HFF-Myc (cell line): ENCODE results near the gene CDYL2.

Experiments used
- DNase-seq: peaks from one replicate; pipeline ENCODE4 v3.0.0-alpha.2; 2011; ENCODE audit warnings: low read depth; ENCODE audit errors: extremely low read depth
- H3K4me3 ChIP-seq: replicated peaks from 2 replicates; pipeline ENCODE4 v1.5.1; 2011; ENCODE audit warnings: low read depth, mild to moderate bottlenecking, control low read depth, low read length
- TF ChIP-seq, protein P1 (sequence below): IDR thresholded peaks from 2 replicates; pipeline ENCODE4 v1.5.1; 2012; ENCODE audit warnings: mild to moderate bottlenecking, low read depth, low read length, control low read depth; ENCODE audit errors: missing control alignments

Gene CDYL2

DNA sequence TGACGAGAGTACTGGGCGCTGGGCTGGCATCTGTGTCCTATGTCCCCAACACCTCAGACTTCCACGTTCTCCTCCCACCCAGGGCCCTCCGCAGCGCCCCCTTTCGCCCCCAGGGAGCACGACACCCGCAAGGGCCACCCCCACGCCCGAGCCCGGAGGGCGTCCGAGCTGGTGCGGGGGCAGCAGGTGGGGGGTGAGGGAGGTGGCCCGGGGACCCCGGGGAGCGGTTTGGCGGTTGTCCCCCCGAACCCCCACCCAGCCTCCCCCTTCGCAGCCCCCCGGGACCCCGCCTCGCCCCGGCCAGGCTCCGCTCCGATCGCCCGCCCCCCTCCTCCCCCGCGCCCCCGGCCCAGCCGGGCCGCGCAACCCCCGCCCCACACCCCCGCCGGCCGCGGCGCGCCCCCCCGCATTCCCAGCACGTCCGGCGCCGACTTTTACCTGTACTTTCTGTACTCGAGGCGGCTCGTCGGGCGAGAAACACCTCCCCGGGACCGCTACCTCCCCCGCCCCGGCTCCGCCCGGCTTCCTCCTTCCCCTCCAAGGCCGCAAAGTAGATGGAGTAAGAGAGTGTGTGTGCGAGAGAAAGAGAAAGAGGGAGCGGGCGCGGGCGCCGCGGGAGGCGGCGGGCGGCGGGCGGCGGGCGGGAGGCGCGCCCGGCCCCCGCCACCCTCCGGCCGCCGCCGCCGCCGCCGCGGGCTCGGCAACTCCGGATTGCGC, 901 bp downstream of the CDYL2 start:
- DNase-seq = no peak
- H3K4me3 ChIP-seq = peak overlapping the region; percentile 47
- TF ChIP-seq, protein P1, sequence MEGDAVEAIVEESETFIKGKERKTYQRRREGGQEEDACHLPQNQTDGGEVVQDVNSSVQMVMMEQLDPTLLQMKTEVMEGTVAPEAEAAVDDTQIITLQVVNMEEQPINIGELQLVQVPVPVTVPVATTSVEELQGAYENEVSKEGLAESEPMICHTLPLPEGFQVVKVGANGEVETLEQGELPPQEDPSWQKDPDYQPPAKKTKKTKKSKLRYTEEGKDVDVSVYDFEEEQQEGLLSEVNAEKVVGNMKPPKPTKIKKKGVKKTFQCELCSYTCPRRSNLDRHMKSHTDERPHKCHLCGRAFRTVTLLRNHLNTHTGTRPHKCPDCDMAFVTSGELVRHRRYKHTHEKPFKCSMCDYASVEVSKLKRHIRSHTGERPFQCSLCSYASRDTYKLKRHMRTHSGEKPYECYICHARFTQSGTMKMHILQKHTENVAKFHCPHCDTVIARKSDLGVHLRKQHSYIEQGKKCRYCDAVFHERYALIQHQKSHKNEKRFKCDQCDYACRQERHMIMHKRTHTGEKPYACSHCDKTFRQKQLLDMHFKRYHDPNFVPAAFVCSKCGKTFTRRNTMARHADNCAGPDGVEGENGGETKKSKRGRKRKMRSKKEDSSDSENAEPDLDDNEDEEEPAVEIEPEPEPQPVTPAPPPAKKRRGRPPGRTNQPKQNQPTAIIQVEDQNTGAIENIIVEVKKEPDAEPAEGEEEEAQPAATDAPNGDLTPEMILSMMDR = peak; percentile 65

DNA sequence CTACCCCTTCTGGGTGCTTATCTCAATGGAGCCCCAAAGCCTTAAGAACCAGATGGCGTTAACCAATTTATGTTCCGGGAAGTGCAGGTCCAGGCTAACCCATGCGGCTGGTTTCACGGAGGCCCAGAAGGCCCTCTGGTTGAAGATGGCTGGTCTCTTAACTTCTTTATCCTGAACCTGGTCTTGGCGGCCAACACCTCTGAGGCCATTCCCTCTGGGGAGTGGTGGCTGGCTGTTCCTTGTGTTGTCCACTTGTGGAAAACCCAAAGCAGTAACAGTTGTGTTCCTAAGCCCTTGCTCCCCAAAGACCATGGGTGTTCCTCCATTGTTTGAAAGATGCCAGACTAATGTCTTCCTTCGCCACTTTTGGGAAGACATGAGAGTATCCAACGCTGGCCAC, 1.5 kb downstream of the CDYL2 start:
- TF ChIP-seq, protein P1 = no peak
- no peak overlapping the region for H3K4me3 ChIP-seq
- no peak for DNase-seq

GRCh38 chr16:80802138-80802537, 2.3 kb downstream of the CDYL2 start:
- H3K4me3 ChIP-seq = no peak overlapping the region
- TF ChIP-seq, protein P1 = no peak
- DNase-seq = no peak

- TF ChIP-seq, protein P1 = no peak
- DNase-seq = no peak
- H3K4me3 ChIP-seq = no peak overlapping the region
Observed at GRCh38 chr16:80794071-80794470, 10.3 kb downstream of the CDYL2 start.

- DNase-seq = no peak
Observed at GRCh38 chr16:80792031-80792430, 12.4 kb downstream of the CDYL2 start.

DNA sequence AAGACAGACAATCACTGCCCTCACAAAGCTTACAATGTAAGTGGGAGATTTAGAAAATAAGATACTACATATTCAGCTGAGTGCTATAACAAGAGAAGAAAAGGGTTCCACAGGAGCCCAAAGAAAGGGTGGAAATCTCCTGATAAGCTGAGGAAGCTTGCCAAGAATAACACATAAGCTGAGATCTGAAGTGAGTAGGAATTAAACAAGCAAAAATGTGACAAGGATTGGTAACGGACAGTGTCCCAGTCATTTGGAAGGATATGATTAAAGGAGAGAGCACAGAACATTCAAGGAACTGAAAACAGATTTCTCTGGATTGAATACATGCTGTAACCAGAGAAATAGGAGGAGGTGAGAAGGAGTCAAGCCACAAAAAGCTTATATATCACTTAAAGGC, 13.0 kb downstream of the CDYL2 start:
- H3K4me3 ChIP-seq = no peak overlapping the region
- TF ChIP-seq, protein P1 = no peak
- no peak for DNase-seq

More at GRCh38 chr16:80792031-80792430, 12.4 kb downstream of the CDYL2 start:
- TF ChIP-seq, protein P1 = no peak
- H3K4me3 ChIP-seq = no peak overlapping the region

- TF ChIP-seq, protein P1 = no peak
- no peak overlapping the region for H3K4me3 ChIP-seq
- no peak for DNase-seq
Observed at GRCh38 chr16:80790751-80791150, 13.6 kb downstream of the CDYL2 start.
